Uterus (tissue), 4 donors: ENCODE measurements around the gene IKZF1. TPM values are rescaled to one million over a fixed set of nuclear protein-coding genes. Genes with fewer than 3 reads are reported as not detected.

Experiments
- DNase-seq, 2 donors: peaks; one replicate each; pipeline ENCODE4 v3.0.0-alpha.2; 2019 to 2020
- H3K27ac ChIP-seq, 2 donors: fragments of 200-600 bp; sonication (generic); 1 replicate in 1 of 2; 2 replicates in 1 of 2; pipeline ENCODE4 v1.5.1; 2016 to 2018
- H3K27me3 ChIP-seq, 2 donors: fragments of 200-600 bp; sonication (generic); one replicate each; pipeline ENCODE4 v1.5.1; 2018 to 2019; ENCODE audit warnings: control low read depth in 1 of 2
- H3K36me3 ChIP-seq, 2 donors: fragments of 200-600 bp; sonication (generic); one replicate each; pipeline ENCODE4 v1.5.1; 2019; ENCODE audit warnings: control low read depth in 1 of 2
- H3K4me1 ChIP-seq, 2 donors: fragments of 200-600 bp; sonication (generic); one replicate each; pipeline ENCODE4 v1.5.1; 2018 to 2019; ENCODE audit warnings: control low read depth in 1 of 2
- H3K4me3 ChIP-seq, 2 donors: fragments of 200-600 bp; sonication (generic); 1 replicate in 1 of 2; 2 replicates in 1 of 2; pipeline ENCODE4 v1.5.1; 2018 to 2019; ENCODE audit warnings: mild to moderate bottlenecking in 1 of 2
- H3K9me3 ChIP-seq, 2 donors: fragments of 200-600 bp; sonication (generic); one replicate each; pipeline ENCODE4 v1.5.1; 2019; ENCODE audit warnings: control low read depth in 1 of 2
- CTCF ChIP-seq, 4 experiments: fragments of 200-600 bp in 2 of 4; fragments of 450-650 bp in 2 of 4; sonication (generic) in 2 of 4; IDR thresholded peaks; one replicate each; pipeline ENCODE4 v1.5.1; 2016 to 2019; ENCODE audit warnings: antibody characterized with exemption in 4 of 4, mild to moderate bottlenecking in 2 of 4, moderate library complexity in 1 of 4
- POLR2A ChIP-seq, 2 donors: fragments of 450-650 bp; IDR thresholded peaks; one replicate each; pipeline ENCODE4 v1.6.1; 2016; ENCODE audit warnings: antibody characterized with exemption in 2 of 2, mild to moderate bottlenecking in 1 of 2, moderate library complexity in 1 of 2
- intact Hi-C: fragments of 100-400 bp; cut with DNase I; formaldehyde crosslinking; loops from one replicate; pipeline ENCODE4 v1.15.1; 2023; ENCODE audit warnings: low total_unique reads
- total RNA-seq, 4 donors: library from RNA; depleted of rRNA in 3 of 4; stranded (reverse); fragments of >200 nt in 3 of 4; gene quantifications; one replicate each; pipeline versions ENCODE4 v1.1.0 to v1.2.4, GENCODE V29; 2014 to 2023
- donor health status: DM: yes; HTN: yes; CAD: no.

The IKZF1 gene
- total RNA-seq, 4 donors from 2014 or later: 7.0 to 828 (median 12.8) TPM

DNA sequence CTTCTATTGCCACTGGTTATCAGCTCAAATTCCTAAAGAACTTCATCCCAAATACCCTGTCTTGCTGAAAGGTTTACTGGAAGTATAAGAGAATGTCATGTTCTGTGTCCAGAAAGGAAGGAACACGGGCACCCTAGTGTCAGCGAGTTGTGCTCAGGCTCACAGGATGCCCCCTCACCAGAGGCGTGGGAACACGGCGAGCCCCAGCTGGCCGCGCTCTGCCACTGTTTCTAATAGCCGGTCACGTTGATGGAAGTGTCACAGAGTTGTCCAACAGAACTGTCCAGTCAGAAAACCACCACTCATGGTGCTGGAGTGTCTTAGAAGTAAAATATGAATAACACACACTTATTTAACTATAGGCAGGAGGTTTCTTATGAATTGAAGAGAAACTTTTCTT, 72.8 kb downstream of the IKZF1 start:
- Histone ChIP-seq H3K4me1 (no peaks in the 10 kb centered on the region), H3K27me3 (no peaks in the 10 kb centered on the region), H3K36me3 (no peaks in the 10 kb centered on the region), H3K9me3 (no peaks in the 10 kb centered on the region), H3K4me3 (no peak overlapping the region), H3K27ac (no peak overlapping the region)
- TF ChIP-seq POLR2A (IDR thresholded peaks at IDR 0.05): no peak
- TF ChIP-seq CTCF (IDR thresholded peaks at IDR 0.05): no peak
- intact Hi-C loops: no loop called here
- no peak for DNase-seq

DNA sequence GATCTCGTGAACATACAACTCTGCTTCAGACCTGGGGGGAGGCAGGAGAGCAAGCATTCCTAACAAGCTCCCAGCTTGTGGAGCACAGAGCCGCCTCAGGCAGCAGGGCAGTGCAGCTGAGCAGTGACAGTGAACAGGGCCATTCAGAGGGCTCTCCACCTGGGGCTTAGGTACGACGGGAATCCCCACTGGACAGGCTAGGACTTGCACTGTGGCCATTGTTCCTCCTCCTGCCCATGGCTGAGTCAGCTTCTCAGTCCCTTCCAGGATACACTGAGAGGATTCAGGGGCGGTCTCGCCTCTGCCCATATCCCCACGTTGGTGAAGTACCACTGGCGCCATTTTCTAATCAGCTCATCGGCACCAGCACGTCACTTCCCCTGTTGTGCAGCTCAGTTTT, 74.6 kb downstream of the IKZF1 start:
- no peaks in the 10 kb centered on the region for H3K36me3 ChIP-seq
- no peaks in the 10 kb centered on the region for H3K9me3 ChIP-seq
- no peak overlapping the region for H3K27ac ChIP-seq
- DNase-seq: no peak
- H3K4me1 ChIP-seq: no peaks in the 10 kb centered on the region
- TF ChIP-seq CTCF (IDR thresholded peaks at IDR 0.05) (no peak), POLR2A (IDR thresholded peaks at IDR 0.05) (no peak)
- H3K27me3 ChIP-seq: no peaks in the 10 kb centered on the region
- intact Hi-C loops: no loop called here
- no peak overlapping the region for H3K4me3 ChIP-seq

GRCh38 chr7:50379539-50379938, 75.0 kb downstream of the IKZF1 start:
- intact Hi-C loops: no loop called here
- TF ChIP-seq POLR2A (IDR thresholded peaks at IDR 0.05) (no peak), CTCF (IDR thresholded peaks at IDR 0.05) (no peak)
- Histone ChIP-seq H3K27me3 (no peaks in the 10 kb centered on the region), H3K4me3 (no peak overlapping the region), H3K4me1 (no peaks in the 10 kb centered on the region), H3K9me3 (no peaks in the 10 kb centered on the region), H3K36me3 (no peaks in the 10 kb centered on the region), H3K27ac (no peak overlapping the region)
- DNase-seq: no peak

GRCh38 chr7:50382455-50382854, 77.9 kb downstream of the IKZF1 start:
- intact Hi-C loops: no loop called here
- TF ChIP-seq CTCF (IDR thresholded peaks at IDR 0.05) (no peak), POLR2A (IDR thresholded peaks at IDR 0.05) (no peak)
- H3K36me3 ChIP-seq: no peaks in the 10 kb centered on the region

DNA sequence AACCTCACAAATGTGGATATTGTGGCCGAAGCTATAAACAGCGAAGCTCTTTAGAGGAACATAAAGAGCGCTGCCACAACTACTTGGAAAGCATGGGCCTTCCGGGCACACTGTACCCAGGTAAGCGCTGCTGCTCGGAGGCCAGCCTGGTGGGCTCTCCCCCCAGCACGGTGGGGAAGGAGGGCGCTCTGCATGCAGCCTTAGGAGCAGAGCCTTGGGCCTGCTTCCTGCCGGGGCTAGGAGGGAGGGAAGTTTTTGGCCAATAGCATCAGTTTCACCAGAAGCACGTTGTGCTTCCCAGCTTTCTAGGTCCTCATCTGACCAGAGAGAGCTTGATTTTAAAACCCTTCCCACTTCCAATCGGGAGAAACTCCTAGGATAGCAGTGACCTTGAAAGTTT, 82.8 kb downstream of the IKZF1 start:
- intact Hi-C loops: no loop called here
- Histone ChIP-seq H3K4me3 (no peak overlapping the region), H3K4me1 (no peaks in the 10 kb centered on the region), H3K27ac (no peak overlapping the region), H3K27me3 (no peaks in the 10 kb centered on the region), H3K9me3 (no peaks in the 10 kb centered on the region), H3K36me3 (no peaks in the 10 kb centered on the region)
- DNase-seq: no peak
- TF ChIP-seq CTCF (IDR thresholded peaks at IDR 0.05) (no peak), POLR2A (IDR thresholded peaks at IDR 0.05) (no peak)

More at GRCh38 chr7:50382455-50382854, 77.9 kb downstream of the IKZF1 start:
- H3K9me3 ChIP-seq: no peaks in the 10 kb centered on the region
- no peak overlapping the region for H3K4me3 ChIP-seq
- H3K4me1 ChIP-seq: no peaks in the 10 kb centered on the region
- no peaks in the 10 kb centered on the region for H3K27me3 ChIP-seq
- H3K27ac ChIP-seq: no peak overlapping the region
- no peak for DNase-seq
